ENCODE results near the gene DLGAP4. TPM values are rescaled to one million over a fixed set of nuclear protein-coding genes. Genes with fewer than 3 reads are reported as not detected.

The DLGAP4 gene
- total and polyA plus RNA-seq, 9 of the 15 experiments (the other 6 are each of a cell fraction or from before 2014, with no cell fraction given), result 0.31 to 34.1 (median 4.5) TPM

DNA sequence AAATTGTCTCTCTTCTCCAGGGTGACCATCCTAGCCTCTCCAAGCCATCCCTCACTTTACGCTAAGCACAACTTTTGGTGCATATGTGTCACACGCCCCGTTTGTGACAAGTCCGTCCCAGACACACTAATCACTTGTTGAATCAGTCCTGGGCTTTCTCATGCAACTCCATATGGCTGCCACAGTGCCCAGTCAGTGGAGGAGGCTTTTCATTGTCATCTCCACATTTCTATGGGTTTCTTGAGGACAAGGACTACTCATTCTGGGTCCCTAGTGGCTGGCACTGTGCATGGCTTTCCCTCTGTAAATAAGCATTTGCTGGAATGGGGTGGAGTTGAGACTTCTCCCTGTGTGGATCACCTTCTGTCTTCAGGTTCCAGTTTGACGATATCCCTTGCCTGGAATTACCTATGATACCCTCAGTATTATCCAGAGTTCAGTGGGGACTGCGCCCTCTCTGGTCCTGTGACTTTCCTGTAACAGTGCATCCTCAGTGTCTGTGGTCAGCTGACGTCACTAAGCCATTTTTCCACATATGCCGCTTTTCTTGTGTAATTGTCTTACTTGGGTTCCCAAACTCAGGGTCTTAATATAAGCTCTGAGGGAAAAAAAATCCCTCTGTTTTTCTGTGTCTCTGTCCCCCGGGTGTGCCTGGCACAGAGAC, 175.4 kb downstream of the DLGAP4 start:
- 73% methylated on average over 9 of the region's 9 CpGs for WGBS (ENCODE audit: insufficient coverage, low coverage, missing lambda C conversion rate)
- H3K4me1 ChIP-seq (replicated peaks in 1 of 2; ENCODE audit: control insufficient read depth in 2 of 2, insufficient read depth in 2 of 2, low read length in 2 of 2), result no peaks in the 10 kb centered on the region; a peak in 1 of 5 replicates
- no peaks in the 10 kb centered on the region for H3K9me3 ChIP-seq (replicated peaks; ENCODE audit: control insufficient read depth, insufficient read depth, low read depth, low read length)
- H3K9ac ChIP-seq (ENCODE audit: insufficient read depth in 1 of 2, low read depth in 2 of 2, low read length in 2 of 2), result no peak overlapping the region; a peak in 1 of 4 replicates
- peaks cover 3% of the 10 kb centered on the region for H3K9me1 ChIP-seq (ENCODE audit: control insufficient read depth, insufficient read depth, low read length)
- peaks cover 3% of the 10 kb centered on the region; the same call in 2 of the 3 replicates for H3K79me2 ChIP-seq (ENCODE audit: control insufficient read depth, insufficient read depth, low read length)
- POLR2A ChIA-PET, result interaction anchor here (0.7 to 2.0 kb wide), 3 partner anchors 11 to 275 kb away, joined by 3 to 8 read pairs (median 3); no protein-coding TSS in a partner anchor
- no peak overlapping the region for H3K4me3 ChIP-seq
- H3K27me3 ChIP-seq (ENCODE audit: control insufficient read depth in 2 of 2, insufficient read depth in 2 of 2, low read length in 2 of 2), result no peaks in the 10 kb centered on the region
- H4K20me1 ChIP-seq (replicated peaks; ENCODE audit: control insufficient read depth, insufficient read depth, low read length), result peaks cover 7% of the 10 kb centered on the region
- in situ Hi-C loops (cut with MboI) (no loop called here), intact Hi-C loops (cut with micrococcal nuclease) (no loop called here)
- no peak overlapping the region for H3K4me2 ChIP-seq (ENCODE audit: insufficient read depth, low read length)
- CTCF ChIA-PET (ENCODE audit: low intra/inter-chr PET ratio), result no interaction called here
- 0 out of 4 replicates have a peak, but pooled peaks of 1 of the 2 experiments have one; percentile 26 for TF ChIP-seq FOXA3 (CRISPR knock-in tag; conservative IDR thresholded peaks at IDR 0.05 in 1 of 2, IDR thresholded peaks at IDR 0.05 in 1 of 2)
- no peak for TF ChIP-seq TAF1 (IDR thresholded peaks at IDR 0.05; ENCODE audit: control insufficient read depth, extremely low read depth, insufficient read depth, low read length, severe bottlenecking)
- no peak for TF ChIP-seq NR2C2 (CRISPR knock-in tag; IDR thresholded peaks at IDR 0.05)
- TF ChIP-seq NR2C2 (tag; IDR thresholded peaks at IDR 0.05), result 0 out of 2 replicates have a peak, but pooled peaks have one; percentile 13
- TF ChIP-seq, protein P1, sequence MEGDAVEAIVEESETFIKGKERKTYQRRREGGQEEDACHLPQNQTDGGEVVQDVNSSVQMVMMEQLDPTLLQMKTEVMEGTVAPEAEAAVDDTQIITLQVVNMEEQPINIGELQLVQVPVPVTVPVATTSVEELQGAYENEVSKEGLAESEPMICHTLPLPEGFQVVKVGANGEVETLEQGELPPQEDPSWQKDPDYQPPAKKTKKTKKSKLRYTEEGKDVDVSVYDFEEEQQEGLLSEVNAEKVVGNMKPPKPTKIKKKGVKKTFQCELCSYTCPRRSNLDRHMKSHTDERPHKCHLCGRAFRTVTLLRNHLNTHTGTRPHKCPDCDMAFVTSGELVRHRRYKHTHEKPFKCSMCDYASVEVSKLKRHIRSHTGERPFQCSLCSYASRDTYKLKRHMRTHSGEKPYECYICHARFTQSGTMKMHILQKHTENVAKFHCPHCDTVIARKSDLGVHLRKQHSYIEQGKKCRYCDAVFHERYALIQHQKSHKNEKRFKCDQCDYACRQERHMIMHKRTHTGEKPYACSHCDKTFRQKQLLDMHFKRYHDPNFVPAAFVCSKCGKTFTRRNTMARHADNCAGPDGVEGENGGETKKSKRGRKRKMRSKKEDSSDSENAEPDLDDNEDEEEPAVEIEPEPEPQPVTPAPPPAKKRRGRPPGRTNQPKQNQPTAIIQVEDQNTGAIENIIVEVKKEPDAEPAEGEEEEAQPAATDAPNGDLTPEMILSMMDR (IDR thresholded peaks at IDR 0.05 in 2 of 3, conservative IDR thresholded peaks at IDR 0.05 in 1 of 3; ENCODE audit: insufficient read depth in 2 of 3, low read depth in 1 of 3, low read length in 3 of 3), result 0 out of 6 replicates have a peak, but pooled peaks of 2 of the 3 experiments have one; percentile 13 to 21
- no peak for TF ChIP-seq MYC (IDR thresholded peaks at IDR 0.05; ENCODE audit: low read depth, low read length)
- TF ChIP-seq MYC (CRISPR knock-in tag; IDR thresholded peaks at IDR 0.05; ENCODE audit: borderline replicate concordance, low read depth), result no peak
- no peak for FAIRE-seq
- H3K36me3 ChIP-seq (ENCODE audit: control insufficient read depth, insufficient read depth, low read length), result no peaks in the 10 kb centered on the region
- no peak overlapping the region for H2AFZ ChIP-seq (ENCODE audit: low read depth, low read length)
- ATAC-seq, result peak; percentile 60; the same call in 1 of the 3 replicates
- BruUV-seq (replicated peaks), result no TSS peak
- peak in 1 of 4 experiments; percentile 31 for DNase-seq (ENCODE audit: extremely low read depth in 1 of 4, low spot score in 3 of 4)
- no peak overlapping the region for H3K27ac ChIP-seq (ENCODE audit: extremely low read depth, low read depth, low read length)

All from K562 (cell line).